ENCODE data around the gene NT5C1B.

GRCh38 chr2:18623782-18624181 lies 34.4 kb upstream of the NT5C1B start:
- TF ChIP-seq, protein P1, sequence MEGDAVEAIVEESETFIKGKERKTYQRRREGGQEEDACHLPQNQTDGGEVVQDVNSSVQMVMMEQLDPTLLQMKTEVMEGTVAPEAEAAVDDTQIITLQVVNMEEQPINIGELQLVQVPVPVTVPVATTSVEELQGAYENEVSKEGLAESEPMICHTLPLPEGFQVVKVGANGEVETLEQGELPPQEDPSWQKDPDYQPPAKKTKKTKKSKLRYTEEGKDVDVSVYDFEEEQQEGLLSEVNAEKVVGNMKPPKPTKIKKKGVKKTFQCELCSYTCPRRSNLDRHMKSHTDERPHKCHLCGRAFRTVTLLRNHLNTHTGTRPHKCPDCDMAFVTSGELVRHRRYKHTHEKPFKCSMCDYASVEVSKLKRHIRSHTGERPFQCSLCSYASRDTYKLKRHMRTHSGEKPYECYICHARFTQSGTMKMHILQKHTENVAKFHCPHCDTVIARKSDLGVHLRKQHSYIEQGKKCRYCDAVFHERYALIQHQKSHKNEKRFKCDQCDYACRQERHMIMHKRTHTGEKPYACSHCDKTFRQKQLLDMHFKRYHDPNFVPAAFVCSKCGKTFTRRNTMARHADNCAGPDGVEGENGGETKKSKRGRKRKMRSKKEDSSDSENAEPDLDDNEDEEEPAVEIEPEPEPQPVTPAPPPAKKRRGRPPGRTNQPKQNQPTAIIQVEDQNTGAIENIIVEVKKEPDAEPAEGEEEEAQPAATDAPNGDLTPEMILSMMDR (IDR thresholded peaks at IDR 0.05 in 2 of 3, conservative IDR thresholded peaks at IDR 0.05 in 1 of 3; ENCODE audit: control insufficient read depth in 2 of 3, extremely low read depth in 1 of 3, insufficient read depth in 1 of 3, low read depth in 3 of 3, low read length in 3 of 3), result no peak
- TF ChIP-seq, protein P2, sequence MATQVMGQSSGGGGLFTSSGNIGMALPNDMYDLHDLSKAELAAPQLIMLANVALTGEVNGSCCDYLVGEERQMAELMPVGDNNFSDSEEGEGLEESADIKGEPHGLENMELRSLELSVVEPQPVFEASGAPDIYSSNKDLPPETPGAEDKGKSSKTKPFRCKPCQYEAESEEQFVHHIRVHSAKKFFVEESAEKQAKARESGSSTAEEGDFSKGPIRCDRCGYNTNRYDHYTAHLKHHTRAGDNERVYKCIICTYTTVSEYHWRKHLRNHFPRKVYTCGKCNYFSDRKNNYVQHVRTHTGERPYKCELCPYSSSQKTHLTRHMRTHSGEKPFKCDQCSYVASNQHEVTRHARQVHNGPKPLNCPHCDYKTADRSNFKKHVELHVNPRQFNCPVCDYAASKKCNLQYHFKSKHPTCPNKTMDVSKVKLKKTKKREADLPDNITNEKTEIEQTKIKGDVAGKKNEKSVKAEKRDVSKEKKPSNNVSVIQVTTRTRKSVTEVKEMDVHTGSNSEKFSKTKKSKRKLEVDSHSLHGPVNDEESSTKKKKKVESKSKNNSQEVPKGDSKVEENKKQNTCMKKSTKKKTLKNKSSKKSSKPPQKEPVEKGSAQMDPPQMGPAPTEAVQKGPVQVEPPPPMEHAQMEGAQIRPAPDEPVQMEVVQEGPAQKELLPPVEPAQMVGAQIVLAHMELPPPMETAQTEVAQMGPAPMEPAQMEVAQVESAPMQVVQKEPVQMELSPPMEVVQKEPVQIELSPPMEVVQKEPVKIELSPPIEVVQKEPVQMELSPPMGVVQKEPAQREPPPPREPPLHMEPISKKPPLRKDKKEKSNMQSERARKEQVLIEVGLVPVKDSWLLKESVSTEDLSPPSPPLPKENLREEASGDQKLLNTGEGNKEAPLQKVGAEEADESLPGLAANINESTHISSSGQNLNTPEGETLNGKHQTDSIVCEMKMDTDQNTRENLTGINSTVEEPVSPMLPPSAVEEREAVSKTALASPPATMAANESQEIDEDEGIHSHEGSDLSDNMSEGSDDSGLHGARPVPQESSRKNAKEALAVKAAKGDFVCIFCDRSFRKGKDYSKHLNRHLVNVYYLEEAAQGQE (IDR thresholded peaks at IDR 0.05; ENCODE audit: low read depth, low read length), result no peak
- TF ChIP-seq POLR2AphosphoS5 (IDR thresholded peaks at IDR 0.05; ENCODE audit: low read length) (no peak), BMI1 (IDR thresholded peaks at IDR 0.05; ENCODE audit: borderline replicate concordance) (no peak), TCF3 (IDR thresholded peaks at IDR 0.05; ENCODE audit: borderline replicate concordance, insufficient read depth, low read depth, low read length) (no peak), MYC (IDR thresholded peaks at IDR 0.05; ENCODE audit: insufficient read depth, insufficient read length, insufficient replicate concordance, low read length, severe bottlenecking) (no peak), POLR2A (IDR thresholded peaks at IDR 0.05; ENCODE audit: low read depth, low read length) (no peak), USF2 (IDR thresholded peaks at IDR 0.05; ENCODE audit: borderline replicate concordance, low read depth, low read length) (no peak), CBX3 (IDR thresholded peaks at IDR 0.05; ENCODE audit: borderline replicate concordance, low read depth) (no peak), NFYB (IDR thresholded peaks at IDR 0.05; ENCODE audit: insufficient read depth, low read depth, low read length) (no peak), DPF2 (IDR thresholded peaks at IDR 0.05) (no peak)
- TF ChIP-seq, protein P3, sequence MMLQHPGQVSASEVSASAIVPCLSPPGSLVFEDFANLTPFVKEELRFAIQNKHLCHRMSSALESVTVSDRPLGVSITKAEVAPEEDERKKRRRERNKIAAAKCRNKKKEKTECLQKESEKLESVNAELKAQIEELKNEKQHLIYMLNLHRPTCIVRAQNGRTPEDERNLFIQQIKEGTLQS (IDR thresholded peaks at IDR 0.05; ENCODE audit: borderline replicate concordance, extremely low read depth, low read depth, low read length), result no peak

Data from GM12878 (cell line).